Suppressor macrophage treated with lipopolysaccharide for 1 hour (primary cell): ENCODE results near the gene IL1RL1.
"Not testable (repeated sequence)": the region's sequence is repeated elsewhere in the genome, so short reads cannot be mapped to it uniquely, and the experiment has no call there.

Source experiments
- DNase-seq, 3 donors: peaks; one replicate each; pipeline ENCODE4 v3.0.0-alpha.2; 2020 to 2022

The IL1RL1 gene

DNA sequence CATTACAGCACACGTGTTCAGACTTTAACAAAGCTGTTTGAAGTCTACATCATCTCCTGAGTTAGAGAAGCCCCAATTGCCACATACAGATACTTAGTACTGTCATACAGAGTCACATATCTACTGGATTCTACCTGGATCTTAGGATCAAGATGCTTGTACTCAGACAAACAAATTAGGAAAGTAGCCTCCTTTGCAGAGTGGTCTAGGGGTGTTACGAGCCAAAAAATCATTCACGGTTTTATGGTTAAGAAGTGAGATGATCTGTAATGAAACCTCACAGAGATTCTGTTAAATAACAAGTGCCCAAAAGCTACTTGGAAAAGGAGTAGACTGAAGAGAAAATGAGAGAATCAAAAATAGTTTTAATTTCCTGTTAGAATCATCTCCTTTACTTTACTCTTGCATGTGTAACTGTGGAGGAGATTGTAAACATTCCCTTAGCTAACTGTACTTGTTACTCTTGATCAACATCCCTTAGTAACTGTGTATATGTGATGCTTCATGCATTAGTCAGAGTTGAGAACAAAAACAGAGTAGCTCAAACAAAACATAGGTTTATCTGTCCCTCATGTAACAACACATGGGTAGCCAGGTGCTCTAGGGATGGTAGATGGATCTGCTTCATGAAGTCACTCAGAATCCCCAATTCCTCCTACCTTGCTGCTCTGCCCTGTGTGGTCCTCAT lies 16.4 kb upstream of the IL1RL1 start:
- peak in 2 of 3 donors; percentile 45 to 51 for DNase-seq

DNA sequence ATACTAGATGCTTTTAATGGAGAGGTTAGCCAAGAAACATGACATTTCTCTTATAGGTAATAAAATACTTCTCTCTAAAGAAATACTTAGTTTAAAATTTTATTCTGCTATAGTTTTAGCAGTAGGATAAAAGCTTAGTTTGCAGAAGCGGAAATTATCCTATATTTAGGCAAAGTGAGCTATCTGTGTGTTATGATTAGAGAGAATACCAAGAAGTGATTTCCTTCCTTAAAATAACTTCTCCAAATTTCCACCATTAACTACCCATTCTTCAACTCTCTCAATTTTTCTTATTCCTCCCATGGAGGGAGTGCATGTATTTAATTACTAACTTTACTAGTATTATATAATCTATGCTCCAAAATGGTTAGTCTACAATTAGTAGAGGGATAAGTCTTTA lies 15.8 kb upstream of the IL1RL1 start:
- peak in 2 of 3 donors; percentile 33 to 46 for DNase-seq

DNA sequence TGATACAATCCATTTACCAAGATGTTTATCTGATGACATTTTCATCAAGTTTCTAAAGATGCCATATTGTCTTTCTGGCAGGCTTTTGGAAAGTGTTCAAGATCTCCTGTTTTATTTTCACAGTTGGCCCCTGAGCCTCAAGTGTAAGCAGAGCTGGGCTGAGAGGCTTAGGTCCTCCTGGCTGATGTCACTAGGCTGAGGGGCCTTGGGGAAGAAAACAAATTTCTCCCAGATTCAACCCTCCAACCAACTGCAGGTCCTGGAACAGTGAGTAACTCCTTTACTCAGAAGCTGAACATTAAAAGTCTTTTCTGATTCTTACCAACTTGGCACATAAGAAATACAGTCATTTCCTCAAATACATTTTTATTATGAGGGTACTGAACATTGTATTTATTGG lies 14.9 kb upstream of the IL1RL1 start:
- DNase-seq: no peak

DNA sequence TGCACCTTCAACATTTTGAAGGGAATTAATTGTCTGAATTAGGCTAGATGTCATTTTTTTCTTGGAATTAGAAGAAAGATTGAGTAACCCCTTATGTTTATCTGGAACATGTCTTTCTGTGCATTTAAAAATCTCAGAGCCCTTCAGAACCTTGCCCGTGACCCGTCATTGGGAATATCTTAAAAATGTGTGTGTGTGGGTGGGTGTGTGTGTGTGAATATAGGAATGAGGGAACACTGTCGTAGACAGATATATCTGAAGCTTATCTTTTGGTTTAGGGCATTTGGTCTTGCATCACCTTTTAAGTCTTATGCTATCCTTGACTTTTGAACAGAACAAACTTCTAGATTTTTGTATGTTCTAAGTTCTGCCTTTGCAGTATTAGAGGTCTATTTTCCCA lies 13.5 kb upstream of the IL1RL1 start:
- DNase-seq: no peak

DNA sequence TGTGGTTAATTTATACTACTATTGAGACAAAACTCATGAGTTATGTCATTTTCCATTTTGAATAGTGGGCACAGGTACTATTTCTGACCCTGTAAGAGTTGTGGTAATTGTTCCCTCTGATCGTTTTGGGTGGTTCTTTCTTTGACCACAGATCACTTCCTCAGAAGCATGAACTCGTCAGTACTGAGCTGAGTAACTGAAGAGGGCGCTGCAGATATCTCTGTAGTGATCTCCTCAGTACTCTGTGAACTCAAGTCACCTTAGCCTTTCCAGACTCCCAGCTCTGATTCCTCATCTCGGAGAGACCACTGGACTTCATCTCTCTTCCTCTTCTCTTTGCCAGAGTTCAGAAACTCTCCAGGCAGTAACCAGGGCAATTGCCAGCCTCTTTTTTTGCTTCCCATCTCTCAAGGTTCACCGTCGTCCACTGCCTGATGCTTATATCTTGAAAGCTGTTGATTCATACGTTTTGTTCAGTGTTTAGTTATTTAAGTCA lies 9.4 kb upstream of the IL1RL1 start:
- peak; percentile 70 to 82 (median 78) for DNase-seq

DNA sequence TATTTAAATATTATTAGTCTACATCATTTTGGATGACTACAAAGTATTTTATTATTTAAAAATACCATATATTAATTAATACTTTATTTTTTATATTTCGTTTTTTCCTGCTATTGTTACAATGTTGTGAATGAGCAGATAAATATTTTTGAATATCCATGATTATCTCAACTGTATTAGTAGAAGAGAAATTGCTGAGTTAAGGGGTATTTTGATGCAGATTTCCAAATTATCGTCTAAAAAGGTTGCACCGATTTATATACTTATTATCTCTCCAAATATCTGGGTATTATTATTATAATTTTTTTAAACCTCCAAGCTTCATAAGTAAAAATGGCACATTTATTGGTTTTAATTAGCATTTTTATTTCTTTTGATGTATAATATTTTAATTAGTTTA lies 8.9 kb upstream of the IL1RL1 start:
- no peak for DNase-seq

DNA sequence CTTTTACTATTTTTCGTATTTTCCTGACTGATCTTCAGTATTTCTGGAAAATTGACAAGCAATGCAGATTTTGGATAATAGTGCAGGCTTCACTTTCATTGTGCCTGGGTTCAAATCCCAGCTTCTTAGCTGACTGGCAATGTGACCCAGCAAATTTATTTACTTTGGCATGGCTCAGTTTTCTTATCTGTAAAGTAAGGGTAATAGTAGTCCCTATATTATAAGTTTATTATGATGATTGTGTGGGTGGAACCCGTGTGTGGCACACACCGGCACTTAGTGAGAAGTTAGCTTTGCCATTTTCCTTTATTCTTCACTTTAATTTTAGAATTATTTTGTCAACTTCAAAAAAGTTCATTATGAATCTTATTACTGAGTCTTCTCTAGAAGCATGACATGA lies 7.8 kb upstream of the IL1RL1 start:
- no peak for DNase-seq

DNA sequence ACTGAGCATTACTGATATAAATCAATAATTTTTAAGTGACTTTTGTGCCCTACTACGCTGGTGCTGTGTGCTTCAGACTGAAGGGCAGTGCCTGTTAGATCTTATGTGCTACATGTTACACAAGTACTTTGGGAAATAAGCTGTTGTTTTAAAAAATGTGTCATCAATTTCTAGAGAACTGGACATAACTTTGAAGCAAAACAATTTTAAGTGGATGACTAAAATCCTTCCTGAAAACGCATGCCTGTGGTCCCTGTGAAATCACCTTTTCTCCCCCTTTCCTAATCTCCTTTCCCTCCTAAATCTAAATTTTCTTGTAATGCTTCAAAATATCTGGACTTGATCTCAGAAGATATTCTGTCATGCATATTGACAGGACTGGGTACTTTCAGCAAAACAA lies 7.1 kb upstream of the IL1RL1 start:
- peak in 2 of 3 donors; percentile 22 to 37 for DNase-seq

DNA sequence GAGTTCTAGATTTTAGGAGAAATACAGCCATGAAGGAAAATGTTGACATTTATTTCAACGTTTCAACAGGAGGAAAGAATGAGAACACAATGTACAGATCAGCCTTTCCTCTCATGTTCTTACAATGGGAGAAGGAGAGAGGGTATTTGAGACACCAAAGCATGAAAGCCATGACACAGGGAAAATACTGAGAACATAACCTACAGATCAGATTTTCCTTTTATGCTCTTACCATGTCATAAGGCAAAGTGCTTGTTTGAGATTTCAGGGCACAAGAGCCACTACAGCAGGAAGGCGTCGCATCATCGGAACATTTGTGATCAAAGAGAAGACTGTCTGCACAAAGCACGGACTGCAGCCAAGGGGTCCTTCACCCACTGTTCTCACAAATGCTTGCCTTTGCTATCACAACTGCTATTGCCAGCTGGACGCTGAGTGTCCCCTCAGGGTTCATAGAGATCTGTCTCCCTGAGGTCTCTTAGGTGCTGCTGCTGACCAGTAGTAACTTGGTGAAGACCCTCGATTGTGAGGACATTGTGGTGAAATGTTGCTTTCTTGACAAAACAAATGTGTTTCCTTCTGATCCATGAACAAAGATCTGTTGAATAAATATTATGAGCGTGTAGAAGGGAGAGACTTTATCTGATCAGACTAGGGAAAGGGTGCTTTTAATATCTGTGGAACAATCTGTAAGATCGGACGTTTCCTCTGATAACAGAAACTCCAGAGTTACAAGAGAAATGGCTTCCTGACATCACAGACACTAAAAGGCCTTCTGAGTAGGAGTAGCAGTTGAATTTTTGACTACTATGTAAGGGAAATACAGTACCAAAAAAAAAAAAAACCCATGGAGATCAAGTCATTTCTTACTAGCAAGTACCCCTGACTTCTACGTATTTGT lies 6.4 kb upstream of the IL1RL1 start:
- DNase-seq: peak in 2 of 3 donors; percentile 39 to 58

DNA sequence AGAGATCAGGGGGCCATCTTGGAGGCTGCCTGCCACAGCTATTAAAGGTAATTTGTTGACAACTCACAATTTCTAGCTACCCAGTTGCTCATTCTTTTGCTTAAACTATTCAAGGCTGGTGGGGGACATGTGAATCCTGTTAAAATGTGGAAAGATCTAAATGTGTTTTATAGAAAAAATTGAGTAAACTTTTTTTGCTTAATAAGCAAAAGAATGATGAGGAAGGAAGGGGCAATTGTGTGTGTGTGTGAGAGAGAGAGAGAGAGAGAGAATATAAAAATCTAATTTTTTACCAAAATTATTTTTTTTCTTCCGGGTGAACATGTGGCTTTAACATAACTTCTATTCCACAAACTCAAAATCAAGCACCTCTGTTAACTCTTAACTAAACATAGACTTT lies 5.2 kb upstream of the IL1RL1 start:
- no peak for DNase-seq

DNA sequence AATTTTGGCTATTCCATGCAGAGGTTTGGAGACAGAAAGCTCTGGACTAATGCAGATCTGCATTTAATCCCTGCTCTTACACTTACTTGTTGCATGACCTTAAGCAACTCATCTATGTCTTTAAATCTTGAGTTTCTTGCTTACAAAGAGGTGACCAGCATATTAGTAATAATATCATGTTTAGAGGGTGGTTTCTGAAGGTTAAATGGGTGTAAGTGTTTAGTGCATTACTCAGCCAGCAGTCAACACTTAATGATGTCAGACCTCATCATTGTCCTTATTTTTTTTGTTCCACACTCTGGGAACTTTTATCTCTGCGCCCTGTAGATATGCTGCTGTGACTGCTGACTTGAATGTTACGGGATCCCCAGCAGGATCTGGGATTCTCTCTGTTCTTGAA lies 1.7 kb downstream of the IL1RL1 start:
- peak; percentile 34 to 79 (median 67) for DNase-seq

DNA sequence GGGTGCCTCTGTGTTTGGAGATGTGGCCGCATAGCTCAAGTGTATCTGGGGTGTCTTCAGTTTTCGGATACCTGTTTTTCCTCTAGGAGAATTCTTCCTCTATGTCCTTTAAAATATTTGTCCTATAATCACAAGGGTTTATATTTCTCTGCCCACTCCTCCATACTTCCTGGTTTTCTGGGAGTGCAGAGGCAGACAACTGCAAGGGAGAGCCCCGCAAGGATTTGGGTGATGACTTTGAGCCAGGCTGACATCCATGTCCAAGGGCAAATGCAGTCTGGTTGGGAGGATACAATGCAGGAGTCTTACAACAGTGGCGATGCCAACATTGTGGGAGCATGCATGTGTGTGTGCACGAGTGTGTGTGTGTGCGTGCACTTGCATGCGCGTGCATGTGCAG lies 2.1 kb downstream of the IL1RL1 start:
- DNase-seq: peak; percentile 49 to 57 (median 55)

DNA sequence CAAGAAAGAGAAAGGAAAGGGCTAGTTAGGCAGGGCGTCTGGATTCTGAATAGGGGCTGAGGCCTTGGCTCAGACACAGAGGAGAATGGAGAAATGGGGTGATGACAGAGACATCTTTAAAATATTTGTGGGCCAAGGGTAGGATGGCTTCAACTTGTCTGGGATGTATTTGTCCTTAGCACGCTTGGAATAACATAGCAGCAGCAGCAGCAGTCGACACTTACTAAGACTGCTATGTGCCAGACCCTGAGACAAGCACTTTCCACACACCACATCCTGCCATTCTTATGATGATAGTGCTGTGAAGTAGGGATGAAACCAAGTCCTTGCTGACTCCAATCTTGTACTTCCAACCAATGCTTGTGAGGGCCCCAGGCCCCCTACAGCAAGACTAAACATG lies 2.6 kb downstream of the IL1RL1 start:
- no peak for DNase-seq

DNA sequence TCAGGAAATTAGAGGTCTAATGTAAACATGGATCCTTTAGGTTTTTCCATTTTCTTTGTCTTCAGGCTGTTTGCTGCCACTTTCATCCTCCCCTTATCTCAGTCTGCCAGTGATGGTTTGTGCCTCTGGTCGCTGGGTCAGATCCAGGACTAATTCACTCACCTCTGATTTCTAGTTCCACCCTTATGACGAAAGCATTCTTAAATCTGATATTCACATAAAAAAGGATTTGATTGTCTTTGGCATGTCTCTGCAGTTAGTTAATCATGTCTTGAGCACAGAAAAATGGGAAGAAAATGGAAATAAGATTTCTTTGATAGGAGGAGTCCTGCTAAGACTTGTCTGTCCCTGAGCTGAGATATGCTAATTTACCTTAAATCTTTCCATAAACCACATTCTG lies 4.6 kb downstream of the IL1RL1 start:
- no peak for DNase-seq

DNA sequence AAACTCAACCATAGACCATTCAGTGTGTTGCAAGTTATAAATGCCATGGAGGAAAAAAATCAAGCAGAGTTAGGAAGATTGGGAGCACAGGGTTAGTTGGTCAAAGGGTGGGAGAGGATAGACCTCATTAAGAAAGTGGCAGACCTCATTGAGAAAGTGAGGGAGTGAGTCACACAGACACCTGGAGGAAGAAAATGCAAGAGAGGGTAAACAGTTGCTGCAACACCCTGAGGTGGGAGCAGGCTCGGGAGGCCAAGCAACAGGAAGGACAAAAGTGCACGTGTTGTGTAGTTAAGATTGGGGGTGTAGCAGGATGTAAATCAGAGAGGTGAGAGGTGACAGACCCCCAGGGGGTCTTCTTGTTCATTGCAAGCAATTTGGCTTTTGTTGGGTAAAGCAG lies 6.4 kb downstream of the IL1RL1 start:
- no peak for DNase-seq

DNA sequence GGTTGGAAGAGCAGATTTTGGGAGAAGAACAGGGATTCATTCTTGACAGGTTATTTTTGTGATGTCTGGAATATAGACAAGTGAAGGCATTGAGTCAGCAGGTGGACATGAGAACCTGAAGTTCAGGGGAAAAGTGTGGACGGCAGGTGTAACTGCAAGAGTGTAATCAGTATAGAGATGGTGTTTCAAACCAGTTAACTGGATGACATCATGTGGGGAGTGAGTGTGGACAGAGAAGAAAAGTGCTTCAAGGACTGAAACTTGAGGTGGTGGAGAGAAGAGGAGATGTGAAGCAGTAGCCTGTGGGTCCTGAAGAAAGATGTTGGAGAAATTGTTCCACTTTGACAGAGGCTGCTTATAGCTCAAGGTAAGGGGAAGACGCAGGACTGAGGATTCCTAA lies 7.1 kb downstream of the IL1RL1 start:
- DNase-seq: no peak

DNA sequence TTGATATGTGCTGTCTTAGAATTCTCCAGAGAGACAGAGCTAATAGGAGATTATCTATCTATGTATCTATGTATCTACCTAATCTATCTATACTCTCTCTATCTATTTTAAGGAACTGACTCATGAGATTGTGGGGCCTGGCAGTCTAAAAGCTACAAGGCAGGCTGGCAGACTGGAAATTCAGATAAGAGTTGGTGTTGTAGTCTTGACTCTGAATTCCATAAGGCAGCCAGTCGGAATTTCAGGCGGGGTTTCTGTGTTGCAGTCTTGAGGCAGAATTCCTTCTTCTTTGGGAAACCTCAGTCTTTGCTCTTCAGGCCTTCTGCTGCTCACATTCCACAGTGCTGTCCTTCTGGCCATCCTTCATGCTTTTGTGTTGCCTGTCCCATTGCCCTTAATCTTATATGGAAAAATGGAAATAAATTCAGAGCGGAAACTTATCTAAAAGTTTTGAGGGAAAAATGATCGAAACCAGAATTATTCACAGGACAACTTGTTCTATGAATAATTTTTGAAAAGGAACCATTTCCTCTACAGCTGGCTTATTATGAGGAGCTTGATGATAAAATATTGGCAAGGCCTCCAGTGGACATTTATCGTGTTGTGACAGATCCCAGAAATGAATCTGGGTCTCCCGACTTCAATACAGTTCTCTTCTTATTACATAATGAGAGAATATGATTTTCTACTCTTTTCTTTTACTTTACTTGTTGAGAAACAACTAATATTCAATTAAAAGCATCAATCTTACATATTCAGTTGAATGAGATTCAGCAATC lies 10.8 kb downstream of the IL1RL1 start:
- DNase-seq: no peak

DNA sequence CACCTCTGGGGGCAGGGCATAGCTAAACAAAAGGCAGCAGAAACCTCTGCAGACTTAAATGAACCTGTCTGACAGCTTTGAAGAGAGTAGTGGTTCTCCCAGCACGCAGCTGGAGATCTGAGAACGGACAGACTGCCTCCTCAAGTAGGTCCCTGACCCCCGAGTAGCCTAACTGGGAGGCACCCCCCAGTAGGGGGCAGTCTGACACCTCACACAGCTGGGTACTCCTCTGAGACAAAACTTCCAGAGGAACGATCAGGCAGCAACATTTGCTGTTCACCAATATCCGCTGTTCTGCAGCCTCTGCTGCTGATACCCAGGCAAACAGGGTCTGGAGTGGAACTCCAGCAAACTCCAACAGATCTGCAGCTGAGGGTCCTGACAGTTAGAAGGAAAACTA lies 13.6 kb downstream of the IL1RL1 start:
- DNase-seq: not testable (repeated sequence)

DNA sequence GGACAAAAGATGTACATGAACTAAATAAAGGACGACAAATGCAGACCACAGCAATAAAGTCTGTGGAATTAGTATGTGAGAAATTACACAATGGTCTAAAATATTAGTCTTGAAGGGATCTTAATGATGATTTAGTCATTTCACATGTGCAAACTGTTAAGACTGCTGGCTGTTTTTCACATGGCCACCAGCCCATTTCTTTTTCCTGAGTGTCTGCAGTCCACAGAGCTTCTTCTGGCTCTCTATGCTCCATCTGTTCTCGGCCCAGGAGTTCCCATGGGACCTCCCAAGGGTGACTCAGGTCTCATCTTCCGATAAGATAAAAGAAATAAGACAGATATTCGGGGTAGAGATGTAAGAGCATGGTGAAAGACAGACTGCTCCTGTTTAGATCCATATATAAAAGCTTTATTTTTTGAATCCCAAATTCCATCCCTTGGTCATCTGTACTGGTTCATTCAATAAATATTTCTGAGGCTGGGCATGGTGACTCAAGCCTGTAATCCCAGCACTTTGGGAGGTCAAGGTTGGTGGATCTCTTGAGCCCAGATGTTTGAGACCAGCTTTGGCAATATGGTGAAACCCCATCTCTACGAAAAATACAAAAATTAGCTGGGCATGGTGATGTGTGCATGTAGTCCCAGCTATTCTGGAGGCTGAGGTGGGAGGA lies 20.1 kb downstream of the IL1RL1 start:
- DNase-seq: no peak

DNA sequence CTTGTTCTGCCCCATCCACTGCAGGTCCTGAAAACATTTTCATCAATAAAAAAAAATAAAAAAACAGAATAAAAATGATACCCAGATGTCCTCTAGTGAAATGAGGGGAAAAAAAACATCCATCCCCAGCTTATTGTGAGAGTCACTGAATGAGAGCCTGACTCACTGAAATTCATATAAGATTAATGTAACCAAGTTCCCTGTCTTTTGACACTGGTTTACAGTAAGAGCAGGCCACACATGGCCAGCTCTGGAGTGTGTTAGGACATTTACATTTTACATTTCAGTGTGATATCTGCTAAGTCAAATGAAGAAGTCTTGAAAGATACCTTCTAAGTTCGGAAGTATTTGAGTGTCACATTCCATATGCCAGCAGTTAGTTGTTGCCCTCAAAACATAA lies 23.1 kb downstream of the IL1RL1 start:
- no peak for DNase-seq

DNA sequence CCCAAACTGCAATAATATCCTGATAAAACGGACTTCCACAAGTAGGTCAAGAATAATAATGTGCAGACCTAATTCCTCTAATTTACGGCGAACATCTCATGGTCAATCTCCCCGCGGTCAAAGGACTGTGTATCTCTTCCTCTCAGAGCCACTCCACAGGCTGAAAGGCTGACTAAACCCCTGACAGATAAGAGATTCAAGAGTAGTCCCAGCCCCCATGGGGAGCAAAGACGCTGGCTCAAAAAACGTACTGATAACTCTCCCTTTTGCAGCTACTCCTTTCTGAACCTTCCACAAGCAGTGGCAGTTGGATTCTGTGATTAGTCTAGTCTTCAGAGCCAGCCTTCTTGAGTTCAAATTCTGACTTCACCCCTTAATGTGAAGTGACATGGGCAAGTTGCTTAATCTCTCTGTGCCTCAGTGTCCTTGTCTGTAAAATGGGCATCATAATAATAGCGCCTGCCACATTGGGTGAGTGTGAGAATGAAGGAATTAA lies 24.6 kb downstream of the IL1RL1 start:
- DNase-seq: no peak

DNA sequence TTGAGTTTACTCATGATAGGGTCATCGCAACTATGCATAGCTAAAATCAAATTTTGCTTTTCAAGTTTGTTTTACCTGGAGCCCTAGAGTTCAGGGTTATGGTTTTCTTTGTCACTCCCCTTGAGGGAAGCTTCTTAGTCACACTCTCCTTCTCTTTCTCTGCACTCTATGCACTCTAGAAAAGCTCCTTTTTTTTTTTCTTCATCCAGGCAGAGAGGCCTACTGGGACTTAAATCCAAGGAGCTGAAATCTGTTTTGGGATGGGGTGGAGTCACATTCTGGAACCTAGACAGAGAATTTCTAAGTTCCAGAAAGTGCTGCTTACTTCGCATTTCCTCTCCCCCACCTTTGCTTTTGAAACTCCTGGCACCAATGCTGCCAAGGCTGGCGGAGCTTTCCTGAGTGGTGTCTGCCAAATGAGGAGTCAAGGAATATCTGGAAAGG lies 25.2 kb downstream of the IL1RL1 start:
- DNase-seq: no peak
